Adrenal gland (tissue), 5 donors: ENCODE results near the gene NELL2.

Experiments
- POLR2A ChIP-seq, 2 donors: fragments of 450-650 bp; IDR thresholded peaks; one replicate each; pipeline ENCODE4 v1.6.1; 2017; ENCODE audit warnings: antibody characterized with exemption in 2 of 2, mild to moderate bottlenecking in 2 of 2, moderate library complexity in 1 of 2
- TF ChIP-seq, protein P1 (sequence below), 6 experiments: fragments of 450-650 bp in 4 of 6; fragments of 200-600 bp in 2 of 6; sonication (generic) in 1 of 6; IDR thresholded peaks; 1 replicate in 5 of 6; 2 replicates in 1 of 6; pipeline versions ENCODE4 v1.5.1 to v1.8.0; 2016 to 2021; ENCODE audit warnings: antibody characterized with exemption in 6 of 6, mild to moderate bottlenecking in 2 of 6, moderate library complexity in 1 of 6
- donor health status: DM: no; HTN: no; CAD: no.

GRCh38 chr12:44889162-44889561, 13.0 kb upstream of the NELL2 start:
- TF ChIP-seq, protein P1, sequence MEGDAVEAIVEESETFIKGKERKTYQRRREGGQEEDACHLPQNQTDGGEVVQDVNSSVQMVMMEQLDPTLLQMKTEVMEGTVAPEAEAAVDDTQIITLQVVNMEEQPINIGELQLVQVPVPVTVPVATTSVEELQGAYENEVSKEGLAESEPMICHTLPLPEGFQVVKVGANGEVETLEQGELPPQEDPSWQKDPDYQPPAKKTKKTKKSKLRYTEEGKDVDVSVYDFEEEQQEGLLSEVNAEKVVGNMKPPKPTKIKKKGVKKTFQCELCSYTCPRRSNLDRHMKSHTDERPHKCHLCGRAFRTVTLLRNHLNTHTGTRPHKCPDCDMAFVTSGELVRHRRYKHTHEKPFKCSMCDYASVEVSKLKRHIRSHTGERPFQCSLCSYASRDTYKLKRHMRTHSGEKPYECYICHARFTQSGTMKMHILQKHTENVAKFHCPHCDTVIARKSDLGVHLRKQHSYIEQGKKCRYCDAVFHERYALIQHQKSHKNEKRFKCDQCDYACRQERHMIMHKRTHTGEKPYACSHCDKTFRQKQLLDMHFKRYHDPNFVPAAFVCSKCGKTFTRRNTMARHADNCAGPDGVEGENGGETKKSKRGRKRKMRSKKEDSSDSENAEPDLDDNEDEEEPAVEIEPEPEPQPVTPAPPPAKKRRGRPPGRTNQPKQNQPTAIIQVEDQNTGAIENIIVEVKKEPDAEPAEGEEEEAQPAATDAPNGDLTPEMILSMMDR (IDR thresholded peaks at IDR 0.05), result no peak
- TF ChIP-seq POLR2A (IDR thresholded peaks at IDR 0.05), result no peak
